DMS53 (cell line): ENCODE results near the gene TMEM232.
"Not testable (repeated sequence)": the region's sequence is repeated elsewhere in the genome, so short reads cannot be mapped to it uniquely, and the experiment has no call there.

ENCODE experiments used
- DNase-seq: peaks from one replicate; lab custom pipeline; 2025; lab: John Stamatoyannopoulos, UW

TMEM232 gene

DNA sequence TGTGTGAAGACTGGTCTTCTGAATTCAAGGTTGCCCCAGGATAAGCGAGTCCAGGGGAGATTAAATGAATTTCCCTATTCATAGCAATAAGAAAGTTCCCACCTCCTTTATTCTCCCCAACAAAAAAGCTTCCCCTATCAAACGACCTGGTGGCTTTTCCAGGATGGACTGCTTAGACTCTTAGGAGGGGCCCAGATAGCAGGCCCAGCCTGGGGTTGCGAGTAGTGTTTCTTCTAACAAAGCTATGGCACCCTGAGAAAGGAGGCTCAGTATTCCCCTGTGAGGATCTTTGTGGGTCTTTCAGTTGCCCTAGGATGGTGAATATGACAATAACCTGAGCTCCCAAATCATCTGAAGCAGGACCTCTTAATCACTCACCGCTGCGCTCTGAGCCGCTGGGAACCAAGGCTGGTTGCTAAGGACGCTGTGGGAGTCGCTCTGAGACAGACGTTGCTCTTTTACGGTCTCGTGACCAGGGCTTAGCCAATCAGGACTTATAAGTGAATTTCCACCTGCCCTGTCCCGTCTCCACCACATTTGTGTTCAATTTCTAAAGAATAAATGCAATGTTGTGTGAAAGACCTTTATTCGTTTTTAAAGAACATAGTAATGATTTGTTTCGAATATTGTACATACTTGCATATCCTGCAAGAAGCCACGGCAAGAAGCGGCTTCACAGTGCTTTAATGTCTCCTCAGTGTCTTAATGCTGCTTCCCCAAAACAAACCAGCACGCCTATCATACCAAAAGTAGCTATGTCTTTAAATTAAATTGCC lies at the start of gene TMEM232:
Gene TMEM232, minus strand, starts transcription at position 423 of the 776 bp plus-strand sequence. CDS start 59,319 bp downstream, outside the sequence.
- DNase-seq = peak; percentile 94

DNA sequence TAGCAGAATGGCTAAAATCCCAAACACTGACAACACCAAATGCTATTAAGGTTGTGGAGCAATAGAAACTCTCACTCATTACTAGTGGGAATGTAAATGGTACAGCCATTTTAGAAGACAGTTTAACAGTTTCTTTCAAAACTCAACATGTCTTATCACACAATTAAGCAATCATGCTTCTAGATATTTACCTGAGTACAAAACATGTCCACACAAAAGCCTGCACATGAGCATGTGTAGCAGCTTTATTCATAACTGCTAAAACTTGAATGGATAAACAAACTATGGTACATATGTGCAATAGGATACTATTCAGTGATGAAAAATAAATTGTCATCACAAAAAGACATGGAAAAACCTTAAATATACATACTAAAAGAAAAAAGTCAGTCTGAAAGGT lies 43.8 kb upstream of the TMEM232 start:
- no peak for DNase-seq

DNA sequence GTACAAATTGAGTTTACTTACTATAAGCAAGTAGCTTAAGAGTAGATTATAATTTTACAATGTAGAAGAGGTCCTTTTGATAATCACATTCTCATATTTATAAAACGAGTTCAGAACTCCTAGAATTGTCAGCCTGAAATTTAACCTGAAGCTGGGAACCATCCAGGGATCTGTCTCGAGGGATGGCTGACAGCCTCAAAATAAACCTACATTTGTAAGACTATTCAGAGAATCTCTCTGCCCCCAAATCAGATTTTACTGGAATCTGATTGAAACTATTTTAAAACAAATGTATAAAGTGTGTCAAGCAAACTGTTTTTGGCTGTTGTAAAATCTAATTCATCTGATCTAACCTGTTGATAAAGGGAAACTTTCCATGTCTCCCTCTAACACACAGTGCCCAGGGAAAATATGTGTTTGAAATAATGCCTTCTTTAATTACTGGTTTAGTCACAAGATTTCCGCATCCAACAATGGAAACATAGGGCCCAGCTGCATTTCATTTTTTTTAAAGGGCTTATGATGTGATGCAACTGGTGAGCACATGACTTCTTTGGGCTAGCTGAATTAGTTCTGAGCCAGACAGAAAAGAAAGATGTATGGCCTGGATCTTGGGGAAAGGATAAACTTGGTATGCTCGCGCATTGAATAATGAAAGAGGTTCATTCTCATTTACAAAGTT lies 42.7 kb upstream of the TMEM232 start:
- DNase-seq = no peak

DNA sequence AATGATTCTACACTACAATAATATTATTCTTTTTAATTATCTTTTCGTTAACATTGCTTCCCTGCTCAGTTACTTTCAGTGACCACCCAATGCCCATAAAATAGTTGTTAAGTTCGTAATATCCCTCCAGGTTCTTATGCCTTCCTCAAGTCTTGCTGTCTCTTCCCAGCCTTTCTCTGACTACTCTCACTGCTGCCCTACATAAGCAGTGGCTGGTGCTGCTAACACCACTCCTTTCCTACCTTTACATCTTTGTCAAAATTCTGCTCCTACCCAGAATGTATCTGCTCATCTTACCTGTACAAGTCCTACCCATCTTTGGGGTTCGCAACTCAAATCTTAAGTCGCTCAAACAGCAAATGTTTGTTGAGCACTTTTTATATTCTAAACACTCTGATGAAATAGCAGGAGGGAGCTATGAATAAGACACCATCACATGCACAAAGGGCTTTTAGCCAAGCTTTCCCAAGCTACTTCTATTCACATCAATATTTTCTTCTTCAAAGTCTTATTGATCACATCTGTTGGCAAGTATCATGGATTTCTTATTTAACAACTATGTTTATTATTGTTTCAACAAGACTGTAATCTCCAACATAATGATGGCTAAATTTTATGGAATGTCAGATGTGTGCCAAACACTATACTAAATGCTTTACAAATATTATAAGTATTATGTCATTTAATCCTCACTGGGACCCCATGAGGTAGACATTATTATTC lies 41.8 kb upstream of the TMEM232 start:
- no peak for DNase-seq

DNA sequence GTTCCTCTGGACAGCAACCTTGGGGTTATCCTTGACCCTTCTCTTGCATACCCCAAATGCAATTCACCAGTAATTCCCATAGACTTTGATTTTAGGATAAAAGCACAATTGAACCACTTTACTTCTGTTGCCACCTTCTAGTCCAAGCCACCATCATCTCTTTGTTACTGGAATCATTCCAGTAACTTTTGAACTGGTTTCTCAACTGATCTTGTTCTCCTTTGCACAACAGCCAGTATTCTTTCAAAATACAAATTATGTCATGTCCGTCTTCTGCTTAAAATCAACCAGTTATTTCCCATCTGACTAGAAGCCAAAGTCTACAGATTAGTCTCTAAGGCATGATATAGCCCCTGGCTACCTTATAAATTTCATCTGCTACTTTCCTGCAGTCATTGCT lies 33.7 kb upstream of the TMEM232 start:
- no peak for DNase-seq

DNA sequence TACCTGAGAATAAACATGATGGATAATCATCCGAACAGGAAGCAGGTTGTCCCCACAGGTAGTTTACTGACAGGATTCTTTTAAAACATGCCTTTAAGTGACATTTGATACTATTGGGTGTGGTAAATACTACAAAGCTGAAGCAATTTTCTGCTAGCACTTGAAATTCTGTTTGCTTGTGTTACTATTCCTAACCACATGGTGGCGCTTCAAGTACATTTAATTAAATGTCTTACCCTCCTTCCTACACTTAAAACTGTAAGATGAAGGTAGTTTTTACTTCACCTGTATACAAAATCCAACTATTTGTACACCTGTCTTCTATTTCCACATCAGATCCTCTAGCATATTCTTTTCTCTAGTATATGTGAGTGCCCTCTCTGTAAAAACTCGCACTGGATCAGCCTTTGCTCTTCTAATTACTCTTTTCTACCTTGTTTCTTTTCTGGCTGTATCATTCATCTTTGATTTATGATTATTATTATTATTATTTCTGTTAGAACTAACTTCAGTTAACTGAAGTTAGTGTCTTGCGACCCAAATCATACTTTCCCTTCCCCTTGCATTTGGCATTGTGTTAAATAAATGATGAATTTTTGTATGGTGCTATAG lies 30.8 kb upstream of the TMEM232 start:
- peak; percentile 74 for DNase-seq

DNA sequence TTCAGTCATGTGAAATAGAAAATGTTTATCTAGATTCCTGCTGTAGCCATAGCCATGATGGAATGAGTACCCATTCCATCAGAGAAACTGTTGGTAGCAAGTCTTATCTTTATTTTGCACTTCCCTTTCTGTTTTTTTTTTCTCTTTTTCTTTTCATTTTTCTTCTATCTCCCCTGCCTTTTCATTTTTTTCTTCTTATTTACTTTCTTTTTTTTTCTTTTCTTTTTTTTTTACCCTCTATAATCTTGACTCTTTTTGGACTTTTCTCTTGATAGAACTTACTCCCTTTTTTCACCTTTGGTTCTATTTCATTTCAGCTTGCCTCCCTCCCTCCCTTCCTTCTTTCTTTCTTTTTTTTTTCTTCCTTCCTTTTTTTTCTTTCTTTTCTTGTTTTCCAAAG lies 27.7 kb upstream of the TMEM232 start:
- DNase-seq = no peak

DNA sequence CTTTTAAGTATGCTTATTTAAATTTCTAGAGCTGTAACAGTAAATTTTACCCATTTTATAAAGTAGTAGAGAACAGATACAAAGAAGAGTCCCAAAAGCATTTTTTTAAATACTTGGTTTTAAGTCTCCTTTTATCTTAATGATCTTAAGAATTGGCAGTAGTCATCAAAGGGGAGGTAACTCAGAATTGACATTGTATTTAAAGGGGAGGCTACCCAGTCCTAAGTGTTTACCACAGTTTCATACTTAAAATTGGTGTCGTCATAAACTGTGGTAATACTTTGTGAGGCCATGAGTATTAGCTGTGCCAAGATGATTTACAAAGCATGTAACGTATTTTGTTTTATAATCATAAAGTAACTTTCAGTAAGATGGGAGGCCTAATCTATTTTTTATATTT lies 27.1 kb upstream of the TMEM232 start:
- no peak for DNase-seq

DNA sequence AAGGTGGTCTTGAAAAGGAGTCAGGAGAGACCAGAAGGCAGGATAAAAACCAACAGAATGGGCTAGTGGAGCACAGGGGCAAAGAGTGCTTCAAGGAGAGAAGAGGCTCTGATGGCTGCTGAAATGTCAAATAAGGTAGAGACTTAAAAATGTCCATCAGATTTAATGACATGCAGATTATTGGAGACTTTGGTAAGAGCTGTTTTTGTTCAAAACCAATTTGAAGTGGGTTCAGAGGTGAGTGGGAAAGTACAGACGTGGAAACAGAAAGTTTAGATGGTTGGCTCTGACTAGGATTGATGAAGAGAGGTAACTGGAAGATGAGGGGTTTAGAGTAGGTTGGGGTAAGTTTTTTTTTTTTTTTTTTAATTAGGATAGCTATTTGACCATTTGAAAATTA lies 26.5 kb upstream of the TMEM232 start:
- DNase-seq = no peak

DNA sequence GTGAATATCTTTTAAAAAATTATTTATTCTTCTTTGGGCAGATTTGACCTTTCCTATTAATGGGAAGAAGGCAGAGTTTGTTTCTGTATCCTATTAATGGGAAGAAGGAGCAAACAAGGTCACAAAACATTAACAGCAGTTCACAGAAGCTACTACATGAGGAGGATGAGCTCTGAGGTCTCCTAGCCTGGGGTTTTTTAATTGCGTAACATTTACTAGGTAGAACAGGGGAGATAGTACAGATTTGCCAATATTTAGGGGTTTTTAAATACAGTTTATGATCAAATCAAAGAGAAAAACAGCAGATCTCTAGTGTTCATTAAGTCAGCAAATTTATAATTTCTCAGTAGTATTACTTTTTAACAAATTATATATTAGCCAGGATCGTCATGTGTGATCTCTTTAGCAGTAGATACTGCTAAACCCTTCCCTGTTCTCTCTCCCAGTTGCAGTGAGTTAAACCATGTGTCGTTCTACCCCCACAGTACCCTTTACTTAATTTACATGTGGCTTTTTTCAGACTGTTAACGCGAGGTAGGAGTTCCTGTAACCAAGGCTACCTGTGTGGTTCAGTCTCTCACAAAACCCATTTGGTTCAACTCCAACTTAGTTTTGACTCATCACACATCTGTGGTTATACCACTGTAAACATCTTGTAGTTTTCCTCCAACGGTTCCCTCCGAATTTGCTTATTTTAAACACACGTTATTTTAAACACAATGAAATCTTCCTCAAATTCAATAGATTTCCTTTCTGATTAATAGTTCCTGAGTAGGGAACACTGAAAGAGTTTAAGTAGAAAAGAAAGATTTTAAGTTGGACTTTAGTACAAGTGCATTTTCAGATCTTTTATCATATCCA lies 25.7 kb upstream of the TMEM232 start:
- no peak for DNase-seq

DNA sequence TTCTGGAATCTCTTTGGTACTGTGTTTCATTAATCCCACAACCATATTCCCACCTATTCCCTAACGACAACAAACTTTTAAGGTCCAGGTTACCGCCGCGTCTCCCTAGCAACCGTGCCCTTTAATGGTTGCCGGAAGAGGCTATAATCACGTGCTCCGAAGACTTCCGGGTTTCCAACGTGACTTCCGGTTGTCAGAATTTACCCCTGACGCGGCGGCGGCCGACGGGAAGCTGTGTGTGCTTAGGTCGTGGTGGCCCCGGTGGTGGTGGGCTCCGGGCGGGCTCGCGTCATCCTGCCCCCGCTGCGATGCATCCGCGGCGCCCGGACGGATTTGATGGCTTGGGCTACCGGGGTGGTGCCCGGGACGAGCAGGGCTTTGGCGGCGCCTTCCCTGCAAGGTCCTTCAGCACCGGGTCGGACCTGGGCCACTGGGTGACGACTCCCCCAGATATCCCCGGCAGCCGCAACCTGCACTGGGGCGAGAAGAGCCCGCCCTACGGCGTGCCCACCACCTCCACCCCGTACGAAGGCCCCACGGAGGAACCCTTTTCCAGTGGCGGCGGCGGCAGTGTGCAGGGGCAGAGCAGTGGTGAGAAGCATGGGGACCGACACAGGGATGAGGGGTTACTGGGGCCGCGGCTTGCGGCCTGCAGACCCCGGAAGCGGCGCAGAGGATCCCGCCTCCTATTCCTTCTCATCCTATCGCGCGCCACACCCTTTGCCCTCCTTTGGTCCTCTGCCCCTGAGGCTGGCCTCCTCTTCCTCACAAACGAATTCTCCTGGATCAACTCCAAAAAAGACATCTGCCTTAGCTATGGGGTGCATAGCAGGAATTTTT lies 12.6 kb upstream of the TMEM232 start, which contains the start of gene SLC25A46:
Gene SLC25A46, plus strand, starts transcription at position 196 of the 840 bp plus-strand sequence. Its CDS starts 113 bp downstream, at position 309.
- DNase-seq = peak; percentile 94

DNA sequence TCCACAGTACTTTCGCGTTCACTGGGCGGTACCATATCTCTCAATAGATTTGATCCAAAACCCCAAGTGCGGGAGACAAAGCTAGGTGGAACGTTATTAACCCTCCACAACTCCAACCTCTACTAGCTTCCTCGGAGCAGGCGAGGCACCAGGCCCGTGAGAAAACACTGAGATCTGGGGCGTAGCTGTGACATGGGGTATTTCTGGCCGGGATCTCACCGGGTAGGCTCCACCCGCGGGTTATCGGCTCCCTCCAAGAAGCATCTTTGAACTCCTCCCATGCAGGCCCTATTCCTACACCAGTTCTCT lies 12.0 kb upstream of the TMEM232 start:
- DNase-seq = peak; percentile 86

DNA sequence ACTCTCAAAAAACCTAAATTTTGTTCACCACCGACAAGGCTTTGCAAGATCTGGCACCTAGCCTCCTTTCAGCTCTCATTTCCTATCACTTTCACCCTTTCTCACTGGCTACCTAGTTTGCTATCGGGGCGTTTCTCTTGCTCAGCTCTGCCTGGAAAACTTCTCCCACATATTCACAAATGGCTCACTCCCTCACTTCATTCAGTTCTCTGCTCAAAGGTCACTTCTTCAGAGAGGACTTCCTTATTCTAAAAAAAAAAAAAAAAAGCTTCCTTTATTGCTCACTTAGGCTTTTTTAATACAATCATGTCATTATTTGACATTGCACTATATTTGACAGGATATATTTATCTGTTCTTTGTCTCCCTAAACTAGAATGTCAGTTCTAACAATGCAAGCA lies 10.3 kb upstream of the TMEM232 start:
- DNase-seq = no peak

DNA sequence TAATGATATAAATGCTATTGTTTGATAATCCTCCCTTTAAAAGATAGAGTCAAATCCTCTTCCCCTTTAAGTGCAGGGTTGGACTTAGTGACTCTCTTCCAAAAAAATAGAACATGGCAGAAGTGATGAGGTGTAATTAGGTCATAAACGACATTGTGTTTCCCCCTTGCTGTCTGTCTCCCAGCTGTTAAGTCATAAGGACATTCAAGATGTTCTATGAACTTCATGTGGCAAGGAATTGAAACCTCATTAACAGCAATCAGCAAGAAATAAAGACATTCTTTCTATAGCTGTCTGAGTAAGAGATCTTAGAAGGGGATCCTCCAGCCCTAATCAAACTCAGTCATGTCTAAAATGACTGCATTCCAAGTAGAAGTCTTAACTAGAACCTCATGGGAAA lies 9.1 kb upstream of the TMEM232 start:
- DNase-seq = no peak

DNA sequence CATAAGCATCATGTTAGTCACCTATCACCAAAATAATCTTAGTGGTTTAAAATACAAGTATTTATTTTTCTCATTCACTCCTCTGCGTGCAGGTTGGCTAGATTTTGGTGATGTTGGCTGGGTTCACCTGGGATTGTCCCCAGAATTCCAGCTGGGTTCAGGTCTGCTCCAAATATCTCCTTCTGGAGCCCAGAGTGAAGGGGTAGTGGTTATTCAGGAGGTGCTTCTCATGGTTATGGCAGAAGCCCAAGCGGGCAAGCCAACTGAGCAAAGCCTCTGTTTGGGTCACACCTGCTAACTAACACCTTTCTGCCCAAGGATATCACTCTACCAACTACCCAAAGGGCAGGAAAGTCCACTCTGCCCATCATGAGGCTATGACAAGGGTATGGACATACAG lies 7.6 kb upstream of the TMEM232 start:
- no peak for DNase-seq

DNA sequence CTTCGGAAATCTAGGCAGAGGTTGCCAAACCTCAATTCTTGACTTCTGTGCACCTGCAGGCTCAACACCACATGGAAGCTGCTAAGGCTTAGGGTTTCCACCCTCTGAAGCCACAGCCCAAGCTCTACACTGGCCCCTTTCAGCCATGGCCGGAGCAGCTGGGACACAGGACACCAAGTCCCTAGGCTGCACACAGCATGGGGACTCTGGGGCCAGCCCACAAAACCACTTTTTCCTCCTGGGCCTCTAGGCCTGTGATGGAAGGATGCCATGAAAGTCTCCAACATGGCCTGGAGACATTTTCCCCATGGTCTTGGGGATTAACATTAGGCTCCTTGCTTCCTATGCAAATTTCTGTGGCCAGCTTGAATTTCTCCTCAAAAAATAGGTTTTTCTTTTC lies 5.0 kb upstream of the TMEM232 start:
- not testable (repeated sequence) for DNase-seq

DNA sequence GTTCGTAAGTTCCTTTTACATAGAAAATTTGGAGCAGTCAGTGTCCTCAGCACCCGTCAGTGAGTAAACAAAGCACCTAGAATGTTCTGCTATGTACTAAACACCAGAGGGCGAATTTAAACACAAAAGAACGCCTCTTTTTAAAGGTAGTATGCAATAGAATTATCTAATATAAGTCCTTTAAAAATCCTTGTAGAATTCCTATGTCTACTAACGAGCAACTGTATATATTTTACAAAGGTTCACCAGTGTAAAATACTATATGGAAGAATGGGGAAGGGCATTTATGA lies 499 bp upstream of the TMEM232 start:
- DNase-seq = peak; percentile 67

DNA sequence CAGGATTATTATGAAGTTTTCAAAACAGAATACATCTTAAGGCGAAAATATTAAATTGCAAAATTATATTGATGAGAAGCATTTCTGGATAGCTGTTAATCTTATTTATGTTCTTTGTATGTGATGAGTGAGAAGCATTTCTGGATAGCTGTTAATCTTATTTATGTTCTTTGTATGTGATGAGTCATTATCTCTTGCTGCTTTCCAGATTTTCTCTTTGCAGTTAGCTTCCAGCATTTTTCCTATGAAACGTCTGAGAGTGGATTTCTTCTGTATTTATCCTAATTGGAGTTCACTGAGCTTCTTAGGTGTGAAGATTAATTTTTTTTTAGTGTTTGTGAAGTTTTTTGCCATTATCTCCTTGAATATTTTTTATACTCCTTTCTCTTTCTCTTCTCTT lies 8.2 kb downstream of the TMEM232 start:
- DNase-seq = no peak

DNA sequence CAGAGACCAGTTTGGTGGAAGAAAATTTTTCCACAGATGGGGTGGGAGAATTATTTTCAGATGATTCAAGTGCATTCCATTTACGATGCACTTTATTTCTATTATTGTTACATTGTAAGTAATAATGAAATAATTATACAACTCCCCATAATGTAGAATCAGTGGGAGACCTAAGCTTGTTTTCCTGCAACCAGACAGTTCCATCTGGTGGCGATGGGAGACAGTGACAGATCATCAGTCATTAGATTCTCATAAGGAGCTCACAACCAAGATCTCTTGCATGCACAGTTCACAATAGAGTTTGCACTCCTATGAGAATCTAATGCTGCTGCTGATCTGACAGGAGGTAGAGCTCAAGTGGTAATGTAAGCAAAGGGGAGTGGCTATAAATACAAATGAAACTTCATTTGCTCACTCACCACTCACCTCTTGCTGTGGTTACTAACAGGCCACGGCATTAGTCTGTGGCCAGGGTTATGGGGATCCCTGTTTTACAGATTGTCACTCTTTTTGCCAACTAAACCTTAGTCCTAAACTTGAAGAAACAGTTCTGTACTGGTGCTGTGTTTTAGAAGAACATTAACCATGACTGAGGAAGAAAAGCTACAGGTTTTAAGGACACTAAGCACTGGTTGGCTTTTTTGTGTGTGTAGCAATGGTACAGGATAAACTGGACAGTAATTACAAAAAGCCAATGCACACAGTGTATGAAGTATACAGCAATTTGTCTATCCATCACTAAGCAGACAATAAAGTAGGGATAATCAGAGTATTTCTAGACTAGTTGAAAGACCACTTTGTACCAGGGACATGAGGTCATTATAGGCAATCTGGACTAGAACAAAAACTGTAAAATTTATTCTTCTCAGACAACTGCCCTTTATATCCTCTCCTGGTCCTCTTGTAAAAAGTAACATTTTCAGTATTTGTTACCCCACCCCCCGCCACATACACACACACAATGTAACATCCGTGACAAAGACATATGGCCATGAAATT lies 9.9 kb downstream of the TMEM232 start:
- DNase-seq = peak; percentile 20
